Measurements from ENCODE around the gene GPR55. TPM values are rescaled to one million over a fixed set of nuclear protein-coding genes. Genes with fewer than 3 reads are reported as not detected.
A peak's percentile ranks its signal among the peaks of the same experiment; 100 is the strongest.

Gene GPR55
- total RNA-seq, 1 experiment from 2014 or later = not detected

DNA sequence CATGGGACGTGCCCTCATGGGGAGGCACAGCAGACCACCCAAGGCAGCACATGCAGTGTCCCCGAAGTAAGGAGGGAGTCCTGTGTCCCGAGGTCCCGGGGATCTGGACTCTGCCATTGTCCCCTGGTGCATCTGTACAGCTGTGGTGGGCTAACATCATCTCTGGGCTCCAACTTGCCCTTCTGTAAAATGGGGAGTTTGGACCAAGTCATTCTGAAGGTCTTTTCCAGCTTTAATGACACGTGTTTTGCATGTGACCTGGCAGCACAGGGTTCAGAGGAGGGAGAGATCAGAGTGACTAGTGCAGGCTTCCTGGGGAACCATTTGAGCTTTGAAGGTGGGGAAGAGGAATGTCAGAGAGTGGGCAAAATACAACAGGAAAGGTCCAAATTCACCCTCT, 38.8 kb downstream of the GPR55 start:
- Mint-ChIP-seq H3K4me3 (no peak overlapping the region), H3K4me1 (peaks cover 20 to 22% of the 10 kb centered on the region in 2 experiments), H3K9me3 (no peaks in the 10 kb centered on the region), H3K27ac (peak overlapping the region in 1 of 3 experiments; percentile 4; a peak in 1 of 7 replicates), H3K27me3 (ENCODE audit: low read depth) (peaks cover 4% of the 10 kb centered on the region), H3K36me3 (ENCODE audit: insufficient read depth in 1 of 3, low read depth in 3 of 3) (peaks cover 0 to 4% (median 3%) of the 10 kb centered on the region in 3 experiments; a peak in 2 of 7 replicates)
- Histone ChIP-seq H2BK15ac (ENCODE audit: low read depth, low read length) (no peak overlapping the region), H3K23ac (ENCODE audit: insufficient read length, low read depth, low read length) (no peak overlapping the region), H3K4me2 (ENCODE audit: insufficient read depth, insufficient read length, low read length) (no peak overlapping the region), H3K18ac (ENCODE audit: insufficient read length, low read depth, low read length) (no peak overlapping the region), H2BK20ac (ENCODE audit: low read depth, low read length, poor library complexity, severe bottlenecking) (no peak overlapping the region), H4K8ac (replicated peaks; ENCODE audit: insufficient read length, low read depth, low read length) (no peak overlapping the region), H2BK5ac (ENCODE audit: insufficient read length, low read length) (no peak overlapping the region), H2BK12ac (ENCODE audit: insufficient read length, low read depth, low read length) (no peak overlapping the region), H3K27ac (ENCODE audit: insufficient read length, low read depth, low read length) (no peak overlapping the region), H3K23me2 (ENCODE audit: insufficient read length, low read depth, low read length, poor library complexity, severe bottlenecking) (no peaks in the 10 kb centered on the region), H4K5ac (ENCODE audit: insufficient read length, low read depth, low read length) (no peak overlapping the region), H3K4ac (ENCODE audit: low read depth, low read length) (no peak overlapping the region), H2AK5ac (ENCODE audit: insufficient read length, low read length) (no peak overlapping the region), H2AFZ (ENCODE audit: low read length) (no peak overlapping the region), H3K79me2 (ENCODE audit: insufficient read depth, low read length) (no peaks in the 10 kb centered on the region), H3K79me1 (ENCODE audit: insufficient read depth, low read depth, low read length, poor library complexity, severe bottlenecking) (no peaks in the 10 kb centered on the region), H2BK120ac (ENCODE audit: low read depth, low read length, poor library complexity, severe bottlenecking) (no peak overlapping the region), H3K4me1 (ENCODE audit: insufficient read depth, low read length) (no peaks in the 10 kb centered on the region; the same call in 1 of the 2 replicates), H3K14ac (ENCODE audit: insufficient read depth, low read length) (no peak overlapping the region; the same call in 1 of the 2 replicates), H3K9ac (ENCODE audit: extremely low read depth, insufficient read length, low read length) (no peak overlapping the region), H4K91ac (ENCODE audit: insufficient read length, low read depth, low read length) (no peak overlapping the region), H4K20me1 (ENCODE audit: control insufficient read depth, insufficient read depth, insufficient read length) (no peaks in the 10 kb centered on the region), H3K9me3 (ENCODE audit: control insufficient read depth, low read depth, low read length) (no peaks in the 10 kb centered on the region), H3K56ac (ENCODE audit: insufficient read length, low read depth, low read length) (no peak overlapping the region), H3K27me3 (ENCODE audit: insufficient read depth, low read length) (no peaks in the 10 kb centered on the region), H3T11ph (ENCODE audit: low read length) (no peak overlapping the region)
- no peak for DNase-seq
- WGBS (ENCODE audit: extremely low coverage, insufficient read length, low lambda C conversion rate) = no CpG with 5 or more reads among the region's 5 CpGs
- TF ChIP-seq, protein P1, sequence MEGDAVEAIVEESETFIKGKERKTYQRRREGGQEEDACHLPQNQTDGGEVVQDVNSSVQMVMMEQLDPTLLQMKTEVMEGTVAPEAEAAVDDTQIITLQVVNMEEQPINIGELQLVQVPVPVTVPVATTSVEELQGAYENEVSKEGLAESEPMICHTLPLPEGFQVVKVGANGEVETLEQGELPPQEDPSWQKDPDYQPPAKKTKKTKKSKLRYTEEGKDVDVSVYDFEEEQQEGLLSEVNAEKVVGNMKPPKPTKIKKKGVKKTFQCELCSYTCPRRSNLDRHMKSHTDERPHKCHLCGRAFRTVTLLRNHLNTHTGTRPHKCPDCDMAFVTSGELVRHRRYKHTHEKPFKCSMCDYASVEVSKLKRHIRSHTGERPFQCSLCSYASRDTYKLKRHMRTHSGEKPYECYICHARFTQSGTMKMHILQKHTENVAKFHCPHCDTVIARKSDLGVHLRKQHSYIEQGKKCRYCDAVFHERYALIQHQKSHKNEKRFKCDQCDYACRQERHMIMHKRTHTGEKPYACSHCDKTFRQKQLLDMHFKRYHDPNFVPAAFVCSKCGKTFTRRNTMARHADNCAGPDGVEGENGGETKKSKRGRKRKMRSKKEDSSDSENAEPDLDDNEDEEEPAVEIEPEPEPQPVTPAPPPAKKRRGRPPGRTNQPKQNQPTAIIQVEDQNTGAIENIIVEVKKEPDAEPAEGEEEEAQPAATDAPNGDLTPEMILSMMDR (conservative IDR thresholded peaks at IDR 0.05) = no peak
